Panc1 (cell line): ENCODE data around the gene LOC101059915.

Experiments
- CTCF ChIP-seq: fragments of 450-650 bp; IDR thresholded peaks from 2 replicates; pipeline ENCODE4 v1.5.1; 2017; ENCODE audit warnings: mild to moderate bottlenecking
- TF ChIP-seq, protein P1 (sequence below), 2 experiments: IDR thresholded peaks; 2 replicates each; pipeline ENCODE4 v1.6.1; 2011 to 2012; ENCODE audit warnings: low read depth in 2 of 2, control low read depth in 1 of 2, low read length in 1 of 2, mild to moderate bottlenecking in 1 of 2, moderate library complexity in 1 of 2; ENCODE audit not compliant: insufficient read depth in 1 of 2

GRCh38 chrX:71640002-71640401 lies 27.3 kb upstream of the LOC101059915 start:
- no peak for TF ChIP-seq CTCF
- TF ChIP-seq, protein P1, sequence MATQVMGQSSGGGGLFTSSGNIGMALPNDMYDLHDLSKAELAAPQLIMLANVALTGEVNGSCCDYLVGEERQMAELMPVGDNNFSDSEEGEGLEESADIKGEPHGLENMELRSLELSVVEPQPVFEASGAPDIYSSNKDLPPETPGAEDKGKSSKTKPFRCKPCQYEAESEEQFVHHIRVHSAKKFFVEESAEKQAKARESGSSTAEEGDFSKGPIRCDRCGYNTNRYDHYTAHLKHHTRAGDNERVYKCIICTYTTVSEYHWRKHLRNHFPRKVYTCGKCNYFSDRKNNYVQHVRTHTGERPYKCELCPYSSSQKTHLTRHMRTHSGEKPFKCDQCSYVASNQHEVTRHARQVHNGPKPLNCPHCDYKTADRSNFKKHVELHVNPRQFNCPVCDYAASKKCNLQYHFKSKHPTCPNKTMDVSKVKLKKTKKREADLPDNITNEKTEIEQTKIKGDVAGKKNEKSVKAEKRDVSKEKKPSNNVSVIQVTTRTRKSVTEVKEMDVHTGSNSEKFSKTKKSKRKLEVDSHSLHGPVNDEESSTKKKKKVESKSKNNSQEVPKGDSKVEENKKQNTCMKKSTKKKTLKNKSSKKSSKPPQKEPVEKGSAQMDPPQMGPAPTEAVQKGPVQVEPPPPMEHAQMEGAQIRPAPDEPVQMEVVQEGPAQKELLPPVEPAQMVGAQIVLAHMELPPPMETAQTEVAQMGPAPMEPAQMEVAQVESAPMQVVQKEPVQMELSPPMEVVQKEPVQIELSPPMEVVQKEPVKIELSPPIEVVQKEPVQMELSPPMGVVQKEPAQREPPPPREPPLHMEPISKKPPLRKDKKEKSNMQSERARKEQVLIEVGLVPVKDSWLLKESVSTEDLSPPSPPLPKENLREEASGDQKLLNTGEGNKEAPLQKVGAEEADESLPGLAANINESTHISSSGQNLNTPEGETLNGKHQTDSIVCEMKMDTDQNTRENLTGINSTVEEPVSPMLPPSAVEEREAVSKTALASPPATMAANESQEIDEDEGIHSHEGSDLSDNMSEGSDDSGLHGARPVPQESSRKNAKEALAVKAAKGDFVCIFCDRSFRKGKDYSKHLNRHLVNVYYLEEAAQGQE (IDR thresholded peaks at IDR 0.05; ENCODE audit: insufficient read depth in 1 of 2, low read depth in 2 of 2, low read length in 1 of 2): no peak
